Activated CD8-positive, alpha-beta T cell treated with anti-CD3 and anti-CD28 coated beads for 36 hours (primary cell): Measurements from ENCODE around the gene MICU1. TPM values are rescaled to one million over a fixed set of nuclear protein-coding genes. Genes with fewer than 3 reads are reported as not detected.
"Not testable (repeated sequence)": the region's sequence is repeated elsewhere in the genome, so short reads cannot be mapped to it uniquely, and the experiment has no call there.

ENCODE experiments used
- ATAC-seq: fragments of 200-7000 bp; cut with Tn5 transposase; one replicate; pipeline ENCODE4 v1.10.0; 2021; ENCODE audit warnings: mild to moderate bottlenecking, moderate library complexity
- CTCF ChIA-PET: fragments of 350-600 bp; sonication (Branson Sonifier 250); formaldehyde crosslinking; loops from one replicate; lab custom pipeline; 2021; ENCODE audit warnings: antibody characterized with exemption; lab: Charles Lee
- POLR2A ChIA-PET: fragments of 350-600 bp; sonication (Branson Sonifier 250); formaldehyde crosslinking; loops from one replicate; lab custom pipeline; 2021; ENCODE audit warnings: antibody characterized with exemption; lab: Charles Lee
- DNase-seq: peaks from one replicate; pipeline ENCODE4 v3.0.0-alpha.2; 2020
- H3K27ac Mint-ChIP-seq: one replicate; pipeline ENCODE4 v1.8.0; 2021; ENCODE audit warnings: mild to moderate bottlenecking, mixed read lengths
- H3K27me3 Mint-ChIP-seq: one replicate; pipeline ENCODE4 v1.8.0; 2021; ENCODE audit warnings: mixed read lengths
- H3K36me3 Mint-ChIP-seq: one replicate; pipeline ENCODE4 v1.8.0; 2021; ENCODE audit warnings: low read depth, mixed read lengths
- H3K4me1 Mint-ChIP-seq: one replicate; pipeline ENCODE4 v1.8.0; 2021; ENCODE audit warnings: low read depth, mixed read lengths
- H3K4me3 Mint-ChIP-seq: one replicate; pipeline ENCODE4 v1.8.0; 2021; ENCODE audit warnings: mild to moderate bottlenecking, moderate library complexity, mixed read lengths
- H3K9me3 Mint-ChIP-seq: one replicate; pipeline ENCODE4 v1.8.0; 2021; ENCODE audit warnings: mixed read lengths
- CTCF ChIP-seq: fragments of 200-600 bp; IDR thresholded peaks from one replicate; pipeline ENCODE4 v1.8.0; 2022; ENCODE audit warnings: antibody characterized with exemption, mild to moderate bottlenecking
- intact Hi-C: fragments of 100-400 bp; cut with micrococcal nuclease; formaldehyde crosslinking; loops from one replicate; pipeline ENCODE4 v1.10.0; 2022
- total RNA-seq, 2 experiments: library from RNA; stranded (reverse); gene quantifications; one replicate each; pipeline ENCODE4 v1.2.3, GENCODE V29; 2021

Gene MICU1
- total RNA-seq, 2 experiments from 2014 or later: 29.9 to 31.0 TPM

GRCh38 chr10:72557362-72557761, 68.5 kb downstream of the MICU1 start:
- intact Hi-C loops: no loop called here
- POLR2A ChIA-PET: no interaction called here
- Mint-ChIP-seq H3K27ac (no peak overlapping the region), H3K4me1 (peaks cover 10% of the 10 kb centered on the region), H3K9me3 (no peaks in the 10 kb centered on the region), H3K27me3 (no peaks in the 10 kb centered on the region), H3K36me3 (peaks cover 22% of the 10 kb centered on the region), H3K4me3 (no peak overlapping the region)
- no peak for TF ChIP-seq CTCF
- CTCF ChIA-PET: no interaction called here
- DNase-seq (no peak), ATAC-seq (no peak)

- CTCF ChIA-PET: interaction anchor here (0.9 kb wide), 1 partner anchor 46 kb away, joined by 4 read pairs; no protein-coding TSS in a partner anchor
- no peaks in the 10 kb centered on the region for H3K27me3 Mint-ChIP-seq
- POLR2A ChIA-PET: no interaction called here
Measured at GRCh38 chr10:72552857-72553256, 73.0 kb downstream of the MICU1 start.

GRCh38 chr10:72550239-72550638, 75.6 kb downstream of the MICU1 start:
- H3K4me3 Mint-ChIP-seq: no peak overlapping the region
- intact Hi-C loops: no loop called here
- DNase-seq (no peak), ATAC-seq (no peak)
- H3K36me3 Mint-ChIP-seq: peaks cover 19% of the 10 kb centered on the region
- no peaks in the 10 kb centered on the region for H3K9me3 Mint-ChIP-seq
- H3K27ac Mint-ChIP-seq: no peak overlapping the region
- H3K27me3 Mint-ChIP-seq: no peaks in the 10 kb centered on the region
- POLR2A ChIA-PET: interaction anchor here (0.6 kb wide), 1 partner anchor 8 kb away, joined by 3 read pairs; no protein-coding TSS in a partner anchor
- TF ChIP-seq CTCF: no peak
- no peaks in the 10 kb centered on the region for H3K4me1 Mint-ChIP-seq
- CTCF ChIA-PET: no interaction called here

More at GRCh38 chr10:72552857-72553256, 73.0 kb downstream of the MICU1 start:
- Mint-ChIP-seq H3K36me3 (peaks cover 14% of the 10 kb centered on the region), H3K27ac (no peak overlapping the region), H3K4me1 (no peaks in the 10 kb centered on the region), H3K9me3 (no peaks in the 10 kb centered on the region), H3K4me3 (no peak overlapping the region)
- DNase-seq (no peak), ATAC-seq (no peak)
- TF ChIP-seq CTCF: no peak
- intact Hi-C loops: no loop called here

- no peak overlapping the region for H3K4me3 Mint-ChIP-seq
- intact Hi-C loops: no loop called here
- CTCF ChIA-PET: no interaction called here
- peaks cover 42% of the 10 kb centered on the region for H3K36me3 Mint-ChIP-seq
- H3K27me3 Mint-ChIP-seq: no peaks in the 10 kb centered on the region
- DNase-seq (no peak), ATAC-seq (no peak)
- TF ChIP-seq CTCF: no peak
- POLR2A ChIA-PET: no interaction called here
- H3K4me1 Mint-ChIP-seq: no peaks in the 10 kb centered on the region
- no peak overlapping the region for H3K27ac Mint-ChIP-seq
- H3K9me3 Mint-ChIP-seq: peaks cover 7% of the 10 kb centered on the region
Measured at GRCh38 chr10:72545546-72545945, 80.3 kb downstream of the MICU1 start.

GRCh38 chr10:72543855-72544254, 82.0 kb downstream of the MICU1 start:
- ATAC-seq, CTCF ChIA-PET, H3K27ac Mint-ChIP-seq, H3K27me3 Mint-ChIP-seq, DNase-seq, H3K9me3 Mint-ChIP-seq, POLR2A ChIA-PET, H3K4me1 Mint-ChIP-seq, H3K4me3 Mint-ChIP-seq, intact Hi-C loops: not testable (repeated sequence)
- peaks cover 42% of the 10 kb centered on the region for H3K36me3 Mint-ChIP-seq
